ENCODE measurements around the gene PRPF19. TPM values are rescaled to one million over a fixed set of nuclear protein-coding genes. Genes with fewer than 3 reads are reported as not detected.

The PRPF19 gene
- total RNA-seq, 1 experiment from 2014 or later, result 204 TPM

DNA sequence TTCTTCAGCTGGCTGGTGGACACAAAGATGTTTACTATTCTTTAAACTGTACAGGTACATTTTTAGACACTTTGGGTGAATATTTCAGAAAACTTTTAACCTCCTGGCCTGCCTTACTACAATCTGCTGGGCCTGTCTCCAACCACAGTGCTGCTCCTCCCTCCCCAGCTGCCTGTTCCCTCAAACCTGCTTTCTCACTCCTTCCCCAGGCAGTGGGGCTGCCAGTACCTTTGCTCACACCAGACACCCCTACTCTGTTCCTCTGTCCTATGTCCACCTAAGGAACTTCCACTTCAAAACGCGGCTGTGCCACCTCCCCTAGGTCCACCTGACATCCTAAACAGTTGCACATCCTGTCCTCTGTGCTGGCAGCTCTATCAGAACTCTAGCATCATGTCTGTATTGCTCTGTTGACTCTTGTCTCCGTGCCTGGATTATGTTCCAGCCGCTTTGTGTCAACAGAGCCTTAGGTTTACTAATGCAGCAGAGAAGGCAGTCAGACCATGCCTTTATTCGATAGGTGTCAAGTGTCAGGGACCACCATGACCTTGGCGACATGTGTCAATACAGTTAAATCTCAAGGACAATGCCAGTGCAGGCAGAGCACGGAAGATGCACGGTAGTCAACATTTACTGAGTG, 25.6 kb downstream of the PRPF19 start:
- Histone ChIP-seq H3K9me3 (ENCODE audit: low read depth, low read length, poor library complexity, severe bottlenecking) (no peaks in the 10 kb centered on the region), H3K27ac (ENCODE audit: low read depth, low read length, poor library complexity, severe bottlenecking) (no peak overlapping the region), H3K4me1 (ENCODE audit: insufficient read depth, low read length, poor library complexity, severe bottlenecking) (no peaks in the 10 kb centered on the region), H3K4me3 (ENCODE audit: low read depth, low read length, poor library complexity, severe bottlenecking) (no peak overlapping the region), H3K36me3 (ENCODE audit: insufficient read depth, low read length, poor library complexity, severe bottlenecking) (no peaks in the 10 kb centered on the region), H3K27me3 (replicated peaks; ENCODE audit: insufficient read depth, low read depth, low read length, poor library complexity) (no peaks in the 10 kb centered on the region)
- BruUV-seq (replicated peaks), result no TSS peak
- intact Hi-C loops (cut with micrococcal nuclease; ENCODE audit: unreplicated experiment), result no loop called here
- TF ChIP-seq, protein P1, sequence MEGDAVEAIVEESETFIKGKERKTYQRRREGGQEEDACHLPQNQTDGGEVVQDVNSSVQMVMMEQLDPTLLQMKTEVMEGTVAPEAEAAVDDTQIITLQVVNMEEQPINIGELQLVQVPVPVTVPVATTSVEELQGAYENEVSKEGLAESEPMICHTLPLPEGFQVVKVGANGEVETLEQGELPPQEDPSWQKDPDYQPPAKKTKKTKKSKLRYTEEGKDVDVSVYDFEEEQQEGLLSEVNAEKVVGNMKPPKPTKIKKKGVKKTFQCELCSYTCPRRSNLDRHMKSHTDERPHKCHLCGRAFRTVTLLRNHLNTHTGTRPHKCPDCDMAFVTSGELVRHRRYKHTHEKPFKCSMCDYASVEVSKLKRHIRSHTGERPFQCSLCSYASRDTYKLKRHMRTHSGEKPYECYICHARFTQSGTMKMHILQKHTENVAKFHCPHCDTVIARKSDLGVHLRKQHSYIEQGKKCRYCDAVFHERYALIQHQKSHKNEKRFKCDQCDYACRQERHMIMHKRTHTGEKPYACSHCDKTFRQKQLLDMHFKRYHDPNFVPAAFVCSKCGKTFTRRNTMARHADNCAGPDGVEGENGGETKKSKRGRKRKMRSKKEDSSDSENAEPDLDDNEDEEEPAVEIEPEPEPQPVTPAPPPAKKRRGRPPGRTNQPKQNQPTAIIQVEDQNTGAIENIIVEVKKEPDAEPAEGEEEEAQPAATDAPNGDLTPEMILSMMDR (conservative IDR thresholded peaks at IDR 0.05; ENCODE audit: low read depth, low read length), result no peak
- TF ChIP-seq EZH2 (IDR thresholded peaks at IDR 0.05; ENCODE audit: borderline replicate concordance, low read depth, low read length, poor library complexity, severe bottlenecking), result no peak
- CTCF ChIA-PET, result no interaction called here
- POLR2A ChIA-PET (ENCODE audit: low non-redundant PET), result no interaction called here
- DNase-seq (ENCODE audit: low spot score), result no peak

DNA sequence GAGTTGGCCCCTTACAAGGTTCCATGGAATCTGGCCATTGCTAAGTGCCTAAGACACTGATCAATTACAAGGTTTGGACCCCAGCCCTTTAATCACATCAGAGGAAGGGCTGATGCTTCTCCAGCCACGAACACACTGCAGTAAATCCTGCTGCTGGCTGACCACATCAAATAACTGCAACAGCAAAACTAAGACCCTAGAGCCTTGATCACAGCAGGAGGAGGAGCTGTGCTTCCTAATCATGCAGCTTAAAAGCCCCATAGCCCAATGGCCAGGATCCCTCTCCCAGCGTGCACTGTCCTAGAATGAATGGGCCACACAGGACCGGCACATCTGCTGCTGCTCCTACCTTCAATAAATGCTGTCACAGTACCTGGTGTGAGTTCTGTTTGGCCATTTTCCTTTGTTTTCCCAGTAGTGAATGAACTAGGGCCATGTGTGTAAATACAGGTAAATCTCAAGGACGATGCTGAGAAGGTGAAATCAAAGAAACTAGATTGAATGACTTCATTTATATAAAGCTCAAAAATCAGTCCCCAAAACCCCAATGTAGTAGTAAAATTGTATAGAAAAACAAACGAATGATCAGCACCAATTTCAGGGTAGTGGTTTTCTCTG, 26.3 kb downstream of the PRPF19 start:
- CTCF ChIA-PET, result no interaction called here
- Histone ChIP-seq H3K36me3 (ENCODE audit: insufficient read depth, low read length, poor library complexity, severe bottlenecking) (no peaks in the 10 kb centered on the region), H3K9me3 (ENCODE audit: low read depth, low read length, poor library complexity, severe bottlenecking) (no peaks in the 10 kb centered on the region), H3K4me3 (ENCODE audit: low read depth, low read length, poor library complexity, severe bottlenecking) (no peak overlapping the region), H3K4me1 (ENCODE audit: insufficient read depth, low read length, poor library complexity, severe bottlenecking) (no peaks in the 10 kb centered on the region), H3K27ac (ENCODE audit: low read depth, low read length, poor library complexity, severe bottlenecking) (no peak overlapping the region), H3K27me3 (replicated peaks; ENCODE audit: insufficient read depth, low read depth, low read length, poor library complexity) (no peaks in the 10 kb centered on the region)
- intact Hi-C loops (cut with micrococcal nuclease; ENCODE audit: unreplicated experiment), result no loop called here
- no TSS peak for BruUV-seq (replicated peaks)
- no peak for TF ChIP-seq EZH2 (IDR thresholded peaks at IDR 0.05; ENCODE audit: borderline replicate concordance, low read depth, low read length, poor library complexity, severe bottlenecking)
- TF ChIP-seq, protein P1 (conservative IDR thresholded peaks at IDR 0.05; ENCODE audit: low read depth, low read length), result no peak
- POLR2A ChIA-PET (ENCODE audit: low non-redundant PET), result no interaction called here
- no peak for DNase-seq (ENCODE audit: low spot score)

DNA sequence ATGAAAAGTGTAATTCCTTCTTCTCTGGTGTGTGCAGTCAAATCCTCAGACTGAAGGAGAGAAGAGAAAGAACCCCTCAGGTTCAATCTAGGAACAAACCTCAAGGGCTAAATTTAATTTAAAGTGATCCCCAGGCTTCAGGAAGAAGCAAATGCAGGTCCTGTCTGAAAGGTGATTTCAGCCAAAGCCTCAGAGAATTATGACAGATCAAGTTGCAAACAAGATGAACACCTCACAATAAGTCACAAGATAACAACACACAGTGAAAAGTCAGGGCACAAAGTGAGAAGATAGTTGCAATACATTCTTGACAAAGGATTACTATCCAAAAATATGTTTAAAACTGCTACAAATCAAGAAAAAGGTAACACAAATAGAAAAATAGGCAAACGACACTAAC, 27.3 kb downstream of the PRPF19 start:
- no peak overlapping the region for H3K27ac ChIP-seq (ENCODE audit: low read depth, low read length, poor library complexity, severe bottlenecking)
- TF ChIP-seq, protein P1 (conservative IDR thresholded peaks at IDR 0.05; ENCODE audit: low read depth, low read length), result no peak
- no peak for TF ChIP-seq EZH2 (IDR thresholded peaks at IDR 0.05; ENCODE audit: borderline replicate concordance, low read depth, low read length, poor library complexity, severe bottlenecking)
- CTCF ChIA-PET, result no interaction called here
- H3K4me1 ChIP-seq (ENCODE audit: insufficient read depth, low read length, poor library complexity, severe bottlenecking), result no peaks in the 10 kb centered on the region
- POLR2A ChIA-PET (ENCODE audit: low non-redundant PET), result no interaction called here
- H3K36me3 ChIP-seq (ENCODE audit: insufficient read depth, low read length, poor library complexity, severe bottlenecking), result no peaks in the 10 kb centered on the region
- H3K4me3 ChIP-seq (ENCODE audit: low read depth, low read length, poor library complexity, severe bottlenecking), result no peak overlapping the region
- intact Hi-C loops (cut with micrococcal nuclease; ENCODE audit: unreplicated experiment), result no loop called here
- H3K27me3 ChIP-seq (replicated peaks; ENCODE audit: insufficient read depth, low read depth, low read length, poor library complexity), result no peaks in the 10 kb centered on the region
- no peaks in the 10 kb centered on the region for H3K9me3 ChIP-seq (ENCODE audit: low read depth, low read length, poor library complexity, severe bottlenecking)
- BruUV-seq (replicated peaks), result no TSS peak
- no peak for DNase-seq (ENCODE audit: low spot score)

Data from A673 (cell line).